Prostate gland (tissue), 2 donors: ENCODE measurements around the gene ERI3. TPM values are rescaled to one million over a fixed set of nuclear protein-coding genes. Genes with fewer than 3 reads are reported as not detected.

ENCODE experiments used
- DNase-seq: peaks from one replicate; pipeline ENCODE4 v3.0.0-alpha.2; 2019; ENCODE audit warnings: low spot score
- H3K27ac ChIP-seq, 2 donors: fragments of 200-600 bp; sonication (generic); 2 replicates each; pipeline ENCODE4 v1.5.1; 2017 to 2019
- H3K27me3 ChIP-seq: fragments of 200-600 bp; sonication (generic); replicated peaks from 2 replicates; pipeline ENCODE4 v1.5.1; 2019; ENCODE audit not compliant: insufficient read depth
- H3K36me3 ChIP-seq, 2 donors: fragments of 200-600 bp; sonication (generic); 1 replicate in 1 of 2; 2 replicates in 1 of 2; pipeline versions ENCODE4 v1.5.1 to v1.8.1; 2017 to 2019
- H3K4me1 ChIP-seq: fragments of 200-600 bp; sonication (generic); replicated peaks from 2 replicates; pipeline ENCODE4 v1.5.1; 2019
- H3K4me3 ChIP-seq, 2 donors: fragments of 200-600 bp; sonication (generic); 2 replicates each; pipeline ENCODE4 v1.5.1; 2017 to 2019
- H3K9me3 ChIP-seq: fragments of 200-600 bp; sonication (generic); 2 replicates; pipeline ENCODE4 v1.5.1; 2017
- CTCF ChIP-seq, 4 experiments: fragments of 200-600 bp in 2 of 4; fragments of 450-650 bp in 2 of 4; sonication (generic) in 2 of 4; IDR thresholded peaks; 1 replicate in 3 of 4; 2 replicates in 1 of 4; pipeline ENCODE4 v1.5.1; 2016 to 2019; ENCODE audit warnings: antibody characterized with exemption in 4 of 4, mild to moderate bottlenecking in 2 of 4, moderate library complexity in 2 of 4
- POLR2A ChIP-seq: fragments of 450-650 bp; IDR thresholded peaks from one replicate; pipeline ENCODE4 v1.6.1; 2016; ENCODE audit warnings: antibody characterized with exemption, mild to moderate bottlenecking
- POLR2AphosphoS5 ChIP-seq: sonication (generic); formaldehyde crosslinking; IDR thresholded peaks from one replicate; pipeline ENCODE4 v1.6.1; 2017; ENCODE audit warnings: antibody characterized with exemption
- WGBS: methylation state at CpG from one replicate; pipeline ENCODE4 v1.1.5; 2018; 5-methylcytosine and 5-hydroxymethylcytosine counted together
- intact Hi-C: fragments of 100-400 bp; cut with DNase I; formaldehyde crosslinking; loops from one replicate; pipeline ENCODE4 v1.14.2; 2022
- total RNA-seq, 2 donors: library from RNA; depleted of rRNA; stranded (reverse); fragments of >200 nt; gene quantifications; one replicate each; pipeline ENCODE4 v1.1.0, GENCODE V29; 2016

ERI3 gene
- total RNA-seq, 2 donors from 2014 or later = 84.0 to 114 TPM

GRCh38 chr1:44351289-44351688 is 3.8 kb downstream of the ERI3 start:
- Histone ChIP-seq H3K9me3 (no peaks in the 10 kb centered on the region), H3K4me3 (no peak overlapping the region), H3K27me3 (no peaks in the 10 kb centered on the region), H3K4me1 (peaks cover 7% of the 10 kb centered on the region), H3K27ac (no peak overlapping the region), H3K36me3 (no peaks in the 10 kb centered on the region)
- TF ChIP-seq CTCF (IDR thresholded peaks at IDR 0.05) (no peak), POLR2AphosphoS5 (no peak), POLR2A (no peak)
- intact Hi-C loops = loop anchor here (10.0 kb wide), 1 partner anchor 136 kb away; the partner anchor contains the start of gene DMAP1
- 97% methylated on average over 2 of the region's 2 CpGs for WGBS
- DNase-seq = no peak

- Histone ChIP-seq H3K4me1 (peaks cover 14% of the 10 kb centered on the region), H3K9me3 (no peaks in the 10 kb centered on the region), H3K36me3 (no peaks in the 10 kb centered on the region), H3K4me3 (no peak overlapping the region), H3K27me3 (no peaks in the 10 kb centered on the region), H3K27ac (no peak overlapping the region)
- DNase-seq = no peak
- WGBS = 84% methylated on average over 4 of the region's 4 CpGs
- intact Hi-C loops = no loop called here
- TF ChIP-seq POLR2A (no peak), CTCF (IDR thresholded peaks at IDR 0.05) (no peak), POLR2AphosphoS5 (no peak)
Observed at GRCh38 chr1:44348061-44348485, 7.0 kb downstream of the ERI3 start.

- H3K27me3 ChIP-seq = no peaks in the 10 kb centered on the region
- TF ChIP-seq CTCF (IDR thresholded peaks at IDR 0.05) (no peak), POLR2AphosphoS5 (no peak), POLR2A (no peak)
- no peak for DNase-seq
- intact Hi-C loops = no loop called here
- H3K4me1 ChIP-seq = peaks cover 14% of the 10 kb centered on the region
- no peaks in the 10 kb centered on the region for H3K9me3 ChIP-seq
- H3K4me3 ChIP-seq = no peak overlapping the region
- no peak overlapping the region for H3K27ac ChIP-seq
- no peaks in the 10 kb centered on the region for H3K36me3 ChIP-seq
- WGBS = 45% methylated on average over 4 of the region's 4 CpGs
Observed at GRCh38 chr1:44347280-44347679, 7.8 kb downstream of the ERI3 start.

- 90% methylated on average over 6 of the region's 6 CpGs for WGBS
- Histone ChIP-seq H3K4me3 (no peak overlapping the region), H3K9me3 (no peaks in the 10 kb centered on the region), H3K27me3 (no peaks in the 10 kb centered on the region), H3K4me1 (peaks cover 14% of the 10 kb centered on the region), H3K27ac (no peak overlapping the region), H3K36me3 (no peaks in the 10 kb centered on the region)
- intact Hi-C loops = no loop called here
- DNase-seq = no peak
- no peak for TF ChIP-seq CTCF (IDR thresholded peaks at IDR 0.05)
Observed at GRCh38 chr1:44346878-44347277, 8.2 kb downstream of the ERI3 start.

- TF ChIP-seq CTCF (IDR thresholded peaks at IDR 0.05) = no peak
- TF ChIP-seq POLR2A = no peak
- TF ChIP-seq POLR2AphosphoS5 = no peak
- Histone ChIP-seq H3K36me3 (no peaks in the 10 kb centered on the region), H3K27ac (no peak overlapping the region), H3K4me1 (peaks cover 14% of the 10 kb centered on the region), H3K4me3 (no peak overlapping the region), H3K9me3 (no peaks in the 10 kb centered on the region), H3K27me3 (no peaks in the 10 kb centered on the region)
- WGBS = 75% methylated on average over 2 of the region's 2 CpGs
- DNase-seq = no peak
- intact Hi-C loops = no loop called here
Observed at GRCh38 chr1:44346184-44346583, 8.9 kb downstream of the ERI3 start.
